Endothelial cell of umbilical vein (primary cell): ENCODE results near the gene RYR1.

Experiments
- POLR2A ChIP-seq: IDR thresholded peaks from 2 replicates; pipeline ENCODE4 v1.6.1; 2012; ENCODE audit warnings: low read depth, mild to moderate bottlenecking, control low read depth, low read length
- POLR2AphosphoS5 ChIP-seq: IDR thresholded peaks from 2 replicates; pipeline ENCODE4 v1.6.1; 2012; ENCODE audit warnings: low read depth, mild to moderate bottlenecking, control low read depth, low read length, moderate library complexity; ENCODE audit not compliant: insufficient read depth
- TF ChIP-seq, protein P1 (sequence below), 2 donors: IDR thresholded peaks; 1 replicate in 1 of 2; 2 replicates in 1 of 2; pipeline ENCODE4 v1.5.1; 2011; ENCODE audit warnings: low read length in 2 of 2, mild to moderate bottlenecking in 2 of 2, moderate library complexity in 2 of 2, control low read depth in 1 of 2, inconsistent platforms in 1 of 2, low read depth in 1 of 2; ENCODE audit not compliant: insufficient read depth in 1 of 2; ENCODE audit errors: extremely low read depth in 1 of 2

DNA sequence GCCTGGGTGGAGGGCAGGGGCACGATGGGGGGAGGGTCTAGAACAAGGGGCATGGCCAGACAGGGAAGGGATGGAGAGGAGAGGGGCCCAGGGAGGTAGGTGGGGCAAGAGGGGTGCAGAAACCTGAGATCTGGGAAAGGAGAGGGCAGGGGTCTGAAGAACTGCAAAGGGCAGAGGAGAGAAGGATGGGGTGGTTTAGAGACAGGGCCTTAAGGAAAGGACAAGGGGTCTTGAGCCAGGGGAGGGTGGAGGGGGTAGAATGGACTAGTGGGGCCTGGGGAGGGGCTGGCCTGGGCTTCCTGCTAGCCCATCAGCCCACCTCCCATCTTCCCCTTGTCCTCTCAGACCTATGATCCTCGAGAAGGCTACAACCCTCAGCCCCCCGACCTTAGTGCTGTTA lies 72.5 kb downstream of the RYR1 start:
- no peak for TF ChIP-seq POLR2AphosphoS5
- no peak for TF ChIP-seq POLR2A
- TF ChIP-seq, protein P1, sequence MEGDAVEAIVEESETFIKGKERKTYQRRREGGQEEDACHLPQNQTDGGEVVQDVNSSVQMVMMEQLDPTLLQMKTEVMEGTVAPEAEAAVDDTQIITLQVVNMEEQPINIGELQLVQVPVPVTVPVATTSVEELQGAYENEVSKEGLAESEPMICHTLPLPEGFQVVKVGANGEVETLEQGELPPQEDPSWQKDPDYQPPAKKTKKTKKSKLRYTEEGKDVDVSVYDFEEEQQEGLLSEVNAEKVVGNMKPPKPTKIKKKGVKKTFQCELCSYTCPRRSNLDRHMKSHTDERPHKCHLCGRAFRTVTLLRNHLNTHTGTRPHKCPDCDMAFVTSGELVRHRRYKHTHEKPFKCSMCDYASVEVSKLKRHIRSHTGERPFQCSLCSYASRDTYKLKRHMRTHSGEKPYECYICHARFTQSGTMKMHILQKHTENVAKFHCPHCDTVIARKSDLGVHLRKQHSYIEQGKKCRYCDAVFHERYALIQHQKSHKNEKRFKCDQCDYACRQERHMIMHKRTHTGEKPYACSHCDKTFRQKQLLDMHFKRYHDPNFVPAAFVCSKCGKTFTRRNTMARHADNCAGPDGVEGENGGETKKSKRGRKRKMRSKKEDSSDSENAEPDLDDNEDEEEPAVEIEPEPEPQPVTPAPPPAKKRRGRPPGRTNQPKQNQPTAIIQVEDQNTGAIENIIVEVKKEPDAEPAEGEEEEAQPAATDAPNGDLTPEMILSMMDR (IDR thresholded peaks at IDR 0.05; ENCODE audit: extremely low read depth in 1 of 2, insufficient read depth in 1 of 2, low read depth in 1 of 2, low read length in 2 of 2), result no peak
